GM18907 (cell line): ENCODE results near the gene TNS3.

Experiments used
- ATAC-seq: cut with Tn5 transposase; IDR thresholded peaks from one replicate; pipeline ENCODE4 v1.9.1; 2021; ENCODE audit warnings: mild to moderate bottlenecking, moderate library complexity; ENCODE audit not compliant: unreplicated experiment

Gene TNS3

GRCh38 chr7:47336472-47337425 is 245.2 kb downstream of the TNS3 start:
- ATAC-seq = no peak

- no peak for ATAC-seq
Observed at GRCh38 chr7:47335557-47336471, 246.1 kb downstream of the TNS3 start.

- ATAC-seq = no peak
Observed at GRCh38 chr7:47335071-47335470, 246.8 kb downstream of the TNS3 start.

GRCh38 chr7:47333959-47334358 is 248.0 kb downstream of the TNS3 start:
- no peak for ATAC-seq

- no peak for ATAC-seq
Observed at GRCh38 chr7:47333554-47333887, 248.4 kb downstream of the TNS3 start.

GRCh38 chr7:47332681-47333553 is 249.0 kb downstream of the TNS3 start:
- ATAC-seq = no peak

GRCh38 chr7:47332213-47332612 is 249.7 kb downstream of the TNS3 start:
- no peak for ATAC-seq

GRCh38 chr7:47331179-47331565 is 250.7 kb downstream of the TNS3 start:
- no peak for ATAC-seq

- no peak for ATAC-seq
Observed at GRCh38 chr7:47330561-47331178, 251.2 kb downstream of the TNS3 start.

GRCh38 chr7:47330026-47330425 is 251.9 kb downstream of the TNS3 start:
- ATAC-seq = no peak

GRCh38 chr7:47329320-47329926 is 252.5 kb downstream of the TNS3 start:
- ATAC-seq = no peak

GRCh38 chr7:47328392-47329319 is 253.3 kb downstream of the TNS3 start:
- no peak for ATAC-seq

- no peak for ATAC-seq
Observed at GRCh38 chr7:47327698-47328391, 254.1 kb downstream of the TNS3 start.

GRCh38 chr7:47327346-47327697 is 254.6 kb downstream of the TNS3 start:
- no peak for ATAC-seq

GRCh38 chr7:47326808-47327207 is 255.1 kb downstream of the TNS3 start:
- no peak for ATAC-seq

- ATAC-seq = no peak
Observed at GRCh38 chr7:47326220-47326619, 255.7 kb downstream of the TNS3 start.

GRCh38 chr7:47325337-47325736 is 256.6 kb downstream of the TNS3 start:
- ATAC-seq = no peak

GRCh38 chr7:47323904-47324303 is 258.0 kb downstream of the TNS3 start:
- no peak for ATAC-seq
